ENCODE results near the gene ESRP2. TPM values are rescaled to one million over a fixed set of nuclear protein-coding genes. Genes with fewer than 3 reads are reported as not detected.

The ESRP2 gene
- total and polyA plus RNA-seq, 9 of the 15 experiments (the other 6 are each of a cell fraction or from before 2014, with no cell fraction given): 0.05 to 0.15 (median 0.07) TPM; not detected in 6

GRCh38 chr16:68244903-68245853 is 9.3 kb upstream of the ESRP2 start, which contains the start of gene PLA2G15 (continued):
- TF ChIP-seq HDAC2 (IDR thresholded peaks at IDR 0.05): peak; percentile 75; the same call in 1 of the 2 replicates
- TF ChIP-seq MGA (IDR thresholded peaks at IDR 0.05): peak; percentile 45; the same call in 1 of the 2 replicates
- no peak for TF ChIP-seq ZNF146 (CRISPR knock-in tag; IDR thresholded peaks at IDR 0.05; ENCODE audit: unreplicated experiment)
- no peak for TF ChIP-seq NFE2L1 (tag; IDR thresholded peaks at IDR 0.05; ENCODE audit: borderline replicate concordance, low read depth)
- TF ChIP-seq PYGO2 (tag; IDR thresholded peaks at IDR 0.05): no peak
- TF ChIP-seq ETV5 (CRISPR knock-in tag; IDR thresholded peaks at IDR 0.05; ENCODE audit: low read depth): peak; percentile 27; the same call in 1 of the 2 replicates

Data from K562 (cell line).